ENCODE measurements around the gene NAPG.
"Not testable (repeated sequence)": the region's sequence is repeated elsewhere in the genome, so short reads cannot be mapped to it uniquely, and the experiment has no call there.

NAPG gene

DNA sequence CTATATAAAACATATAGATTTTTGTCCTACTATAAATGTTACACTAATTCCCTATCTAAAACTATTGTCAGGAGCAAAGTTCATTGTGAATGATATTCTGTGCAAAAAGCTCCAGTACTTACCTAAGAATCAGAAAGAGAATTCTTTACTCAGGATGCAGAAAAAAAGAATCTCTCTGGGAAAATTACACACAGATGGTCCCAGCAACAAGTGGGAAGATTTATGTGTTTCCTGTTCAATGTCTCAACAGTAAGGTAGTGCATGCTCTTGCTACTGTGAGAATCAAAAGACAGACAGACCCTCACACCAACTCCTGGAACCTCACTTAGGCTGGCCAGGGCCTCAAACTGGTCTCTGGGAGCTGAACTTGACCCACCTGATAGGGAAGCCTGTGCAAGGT, 11.2 kb upstream of the NAPG start:
- DNase-seq = no peak

DNA sequence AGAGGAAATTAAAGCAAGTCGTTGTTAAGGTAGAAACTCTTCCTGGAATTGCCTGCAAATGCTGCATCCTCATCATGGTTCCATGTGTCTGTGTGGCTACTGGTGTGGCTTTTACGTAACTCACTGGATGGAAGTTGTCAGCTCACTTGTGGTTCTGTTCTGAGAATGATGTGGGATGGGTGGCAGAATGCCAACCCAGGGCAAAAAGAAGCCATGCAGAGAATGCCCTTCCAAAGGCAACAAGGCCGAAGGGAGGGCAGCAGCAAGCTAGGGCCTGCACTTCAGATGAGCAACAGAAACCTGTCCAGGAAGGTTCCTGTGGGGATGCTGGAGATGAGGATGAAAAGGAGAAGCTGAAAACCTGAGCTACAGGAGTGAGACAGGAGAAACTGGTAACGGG, 10.4 kb upstream of the NAPG start:
- DNase-seq = no peak

DNA sequence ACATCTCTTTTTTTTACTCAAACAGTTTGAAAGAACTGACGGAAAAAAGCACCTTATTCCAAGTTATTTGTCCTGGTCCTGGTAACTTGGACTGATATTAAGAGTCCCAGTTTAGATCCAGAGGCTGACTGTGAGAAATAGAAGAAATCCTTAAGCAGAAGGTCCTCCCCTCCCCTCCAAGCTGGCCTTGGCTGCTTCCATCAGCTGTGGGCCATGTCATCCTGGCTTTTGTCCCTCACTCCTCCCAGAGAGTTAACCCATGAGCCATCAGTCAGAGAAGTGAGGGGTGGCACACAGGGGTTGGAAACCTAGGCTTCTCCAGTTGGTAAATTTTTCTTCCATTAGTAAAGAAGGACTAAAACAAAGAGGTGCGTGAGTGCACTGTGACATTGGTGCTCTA, 9.7 kb upstream of the NAPG start:
- no peak for DNase-seq

DNA sequence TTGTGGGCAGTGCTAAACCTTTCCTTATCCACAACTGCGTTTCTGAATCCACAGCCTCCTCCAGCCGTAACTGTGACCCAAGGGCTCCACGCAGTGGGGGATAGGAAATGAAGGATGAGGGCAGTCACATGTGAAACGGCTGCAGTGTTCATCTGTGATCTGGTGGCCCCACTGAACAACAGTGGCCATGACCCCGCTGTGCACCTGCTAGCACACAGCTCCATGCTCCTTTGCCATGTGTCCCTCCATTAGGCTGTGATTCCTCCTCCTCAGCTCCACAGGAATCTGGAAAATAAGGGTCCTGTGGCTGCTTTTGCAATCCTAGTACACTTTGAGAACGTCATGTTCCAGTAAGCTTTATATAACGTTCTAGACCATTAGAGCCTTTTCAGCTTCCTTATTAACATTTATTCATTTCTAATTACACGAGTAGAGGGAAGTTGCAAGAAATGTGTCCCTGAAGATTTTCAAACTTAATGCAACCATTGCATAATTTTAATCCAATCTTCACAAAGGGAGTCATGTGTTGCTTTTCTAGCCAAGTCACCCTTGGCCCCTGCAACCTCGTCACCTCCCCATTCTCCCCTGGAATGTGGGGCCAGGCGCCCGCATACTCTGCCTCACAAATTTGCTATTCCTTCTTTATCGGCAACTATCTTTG, 7.1 kb upstream of the NAPG start:
- DNase-seq = peak; percentile 75

DNA sequence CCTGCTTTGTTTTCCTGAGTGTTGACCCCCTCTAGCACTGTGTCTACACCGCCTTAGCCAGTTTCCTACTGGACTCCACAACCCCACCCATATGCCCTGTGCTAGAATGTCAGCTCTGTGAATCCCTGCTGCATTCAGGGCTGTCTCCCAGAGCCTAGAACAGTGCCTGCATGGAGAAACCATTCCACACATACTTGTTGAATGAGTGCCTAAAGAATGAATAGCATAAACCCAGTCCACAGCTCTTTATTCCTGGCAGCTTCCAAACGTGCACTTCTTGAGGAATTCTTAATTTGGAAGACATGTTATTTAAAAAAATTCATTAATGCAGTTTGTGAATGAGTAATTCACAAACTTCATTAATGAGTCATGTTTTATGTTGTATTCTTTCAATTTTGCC, 6.5 kb upstream of the NAPG start:
- no peak for DNase-seq

DNA sequence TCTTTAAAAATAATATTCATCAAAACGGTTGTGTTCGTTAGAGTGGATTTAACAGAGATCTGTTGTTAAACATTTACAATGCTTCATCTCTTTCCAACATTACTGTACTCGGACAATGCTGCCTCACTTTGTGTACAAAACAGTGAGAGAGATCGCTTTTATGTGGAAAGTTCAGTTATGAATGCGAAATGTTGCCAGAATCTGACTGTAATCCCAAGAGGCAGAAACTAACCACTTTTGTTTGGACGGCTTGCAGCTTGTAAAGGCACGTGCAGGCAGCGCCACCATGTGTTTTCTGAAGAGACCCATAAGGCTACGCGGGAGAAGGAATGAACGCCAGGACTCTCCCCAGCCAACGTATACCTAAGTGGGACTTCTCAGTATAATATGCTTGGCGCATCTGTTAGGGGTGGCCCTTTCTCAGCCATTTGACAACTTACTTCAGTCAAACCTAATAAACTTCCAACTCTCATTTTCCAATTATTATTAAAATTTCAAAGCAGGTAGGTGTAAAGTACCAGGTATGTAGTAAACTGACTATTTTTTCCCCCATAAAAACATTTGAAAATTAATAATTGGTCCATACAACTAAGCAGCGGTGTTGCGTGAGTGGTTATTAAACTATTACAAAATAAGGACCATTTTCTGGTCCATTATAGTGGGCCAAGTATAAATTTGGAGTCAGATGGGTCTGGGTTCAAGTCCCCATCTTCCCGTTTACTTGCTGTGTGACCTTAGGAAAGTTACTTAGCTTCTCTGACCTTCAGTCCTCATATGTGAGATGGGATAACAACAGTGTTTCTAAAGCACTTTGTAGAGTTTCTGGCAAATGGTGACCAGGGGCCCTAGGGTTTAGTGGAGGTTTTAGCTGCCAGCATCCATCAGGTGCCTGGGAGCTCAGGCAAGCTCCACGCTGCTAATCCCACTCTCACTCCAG, 5.6 kb upstream of the NAPG start:
- peak; percentile 83 for DNase-seq

DNA sequence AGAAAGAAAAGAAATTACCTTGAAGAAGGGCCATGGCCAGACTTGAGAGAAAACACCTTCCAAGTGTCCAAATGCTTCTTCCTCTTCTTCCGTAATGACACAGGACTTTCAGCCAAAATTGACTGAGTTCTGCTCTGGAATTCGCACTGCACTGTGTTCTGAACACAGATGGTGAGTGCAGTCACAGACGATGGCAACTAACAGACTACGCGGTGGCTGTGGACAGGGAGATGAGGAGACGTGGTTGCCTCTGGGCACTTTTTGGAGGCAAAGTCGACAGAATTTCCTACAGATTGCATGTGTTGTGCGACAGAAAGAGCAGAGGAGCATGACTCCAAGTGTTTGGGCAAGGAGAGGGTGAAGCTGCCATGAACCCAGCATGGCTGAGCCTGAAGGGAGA, 4.3 kb upstream of the NAPG start:
- no peak for DNase-seq

DNA sequence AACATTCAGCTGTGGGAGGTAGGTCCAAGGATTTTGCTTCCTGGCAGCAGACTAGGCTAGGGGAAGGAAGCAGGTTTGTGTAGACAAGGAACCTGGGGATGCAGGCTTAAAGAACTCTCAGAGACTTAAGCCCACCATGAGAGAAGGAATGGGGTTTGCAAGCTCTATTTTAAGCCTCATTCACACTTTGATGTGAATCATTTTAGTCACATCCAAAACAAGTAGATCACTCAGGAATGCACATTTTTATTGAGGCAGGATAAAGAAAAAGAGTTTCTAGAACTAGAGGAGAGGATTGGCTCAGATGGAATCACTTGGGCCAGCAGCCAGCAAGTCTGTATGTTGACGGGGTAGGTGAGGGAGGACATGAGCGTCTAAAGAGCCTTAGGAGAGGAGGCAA, 3.3 kb upstream of the NAPG start:
- no peak for DNase-seq

DNA sequence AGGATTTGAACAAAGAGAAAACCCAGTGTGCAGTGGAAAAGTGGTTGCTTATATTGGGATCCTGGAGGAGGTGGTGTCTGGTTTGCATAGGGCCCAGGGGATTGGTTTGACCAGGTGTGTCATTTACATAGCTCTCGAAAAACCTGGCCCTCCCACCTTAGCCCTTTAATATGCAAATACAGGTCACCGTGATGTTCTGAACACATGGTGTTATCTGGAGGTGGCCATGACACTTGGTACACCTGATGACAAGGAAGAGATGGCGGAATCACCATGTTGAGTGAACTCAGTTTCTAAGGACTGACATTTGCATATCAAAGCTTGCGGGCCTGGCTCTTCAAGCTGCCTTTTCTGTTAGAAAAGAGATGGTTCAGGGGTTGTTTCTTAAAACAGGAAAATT, 2.3 kb upstream of the NAPG start:
- no peak for DNase-seq

DNA sequence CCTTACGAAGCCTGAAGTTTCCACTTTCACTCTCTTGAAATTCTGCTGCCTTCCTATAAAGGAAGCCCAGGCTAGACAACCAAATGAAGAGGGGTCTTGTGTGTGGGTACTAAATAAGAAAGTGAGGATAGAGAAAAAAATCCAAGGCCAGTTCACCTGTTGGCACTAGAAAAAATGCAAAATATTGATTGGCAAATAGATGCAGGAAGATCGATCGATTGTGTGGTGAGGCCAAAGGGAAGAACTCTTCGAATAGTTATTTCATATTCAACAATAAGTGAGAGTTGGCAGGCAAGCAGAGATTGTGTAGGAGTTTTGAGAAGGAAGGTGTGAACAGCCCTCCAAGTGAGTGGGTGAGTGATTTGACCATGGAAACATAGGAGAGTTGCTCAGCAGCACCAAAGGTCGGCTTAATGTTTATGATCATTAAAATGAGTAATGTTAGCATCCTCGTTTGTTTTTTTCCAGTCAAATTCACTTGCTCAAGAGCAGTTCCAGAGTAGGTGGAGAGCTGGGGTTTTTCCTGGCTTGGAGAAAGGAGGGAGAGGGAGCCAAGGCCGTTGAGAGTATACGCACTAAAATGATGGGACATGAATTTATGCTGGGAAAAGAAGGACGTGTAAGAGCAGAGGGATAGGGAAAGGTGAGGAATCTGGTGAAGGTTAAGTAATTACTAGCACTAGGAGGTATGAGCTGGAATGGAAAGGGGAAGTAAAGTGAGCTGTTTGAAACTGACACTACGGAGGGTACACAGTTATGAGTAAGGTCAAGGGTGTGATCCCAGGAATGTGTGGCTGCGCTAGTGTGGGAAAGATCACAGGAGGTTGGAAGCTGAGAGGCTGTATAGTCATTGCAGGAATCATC, 1.1 kb upstream of the NAPG start:
- DNase-seq = no peak

DNA sequence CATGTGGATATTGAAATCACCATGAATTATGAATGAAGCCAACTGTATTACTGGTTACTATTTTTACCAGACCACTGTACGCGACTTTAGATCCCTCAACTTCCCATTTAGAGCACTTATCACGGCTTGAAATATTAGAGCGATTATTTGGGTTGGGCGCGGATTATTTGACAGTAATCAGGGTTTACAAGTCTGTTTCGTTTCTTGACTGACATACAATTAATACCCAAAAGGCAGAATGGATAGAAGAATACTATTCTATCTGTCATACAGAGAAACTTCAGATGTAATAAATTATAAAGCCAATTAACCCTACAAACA, 496 bp upstream of the NAPG start:
- no peak for DNase-seq

DNA sequence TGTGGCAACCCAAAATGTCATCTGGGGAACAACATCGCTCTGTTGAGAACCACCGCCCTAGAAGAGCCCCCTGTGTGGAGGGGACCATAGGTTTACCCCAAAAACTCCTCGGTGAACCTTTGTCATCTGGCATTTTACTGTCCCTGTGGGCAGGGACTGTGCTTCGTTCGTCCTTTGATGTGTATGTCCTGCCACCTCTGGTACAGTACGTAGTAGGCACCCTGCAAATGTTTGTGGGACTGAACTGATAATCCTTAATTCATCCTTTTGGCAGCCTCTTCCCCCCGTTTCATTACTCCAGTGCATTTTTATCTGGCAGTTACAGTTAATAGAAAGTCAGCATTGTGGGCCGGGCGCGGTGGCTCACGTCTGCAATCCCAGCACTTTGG, 728 bp downstream of the NAPG start:
- no peak for DNase-seq

DNA sequence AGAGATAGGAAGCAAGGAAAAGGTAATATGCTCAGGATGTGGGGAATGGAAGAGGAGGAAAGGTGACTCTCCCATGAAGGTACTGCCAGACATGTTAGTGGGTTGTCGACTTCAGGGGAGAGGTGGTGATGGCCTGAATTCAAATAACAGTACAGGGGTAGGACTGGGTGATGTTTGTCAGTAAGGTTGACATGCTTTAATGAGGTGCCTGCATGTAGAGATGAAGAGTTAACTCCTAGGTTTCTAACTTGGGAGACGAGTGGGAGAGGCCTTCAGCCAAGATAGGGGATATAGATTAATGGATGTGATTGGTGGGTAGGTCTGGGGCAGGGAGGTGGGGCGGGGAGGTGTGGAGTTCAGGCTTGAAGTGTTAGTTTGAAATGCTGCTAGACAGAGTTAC, 2.6 kb downstream of the NAPG start:
- no peak for DNase-seq

DNA sequence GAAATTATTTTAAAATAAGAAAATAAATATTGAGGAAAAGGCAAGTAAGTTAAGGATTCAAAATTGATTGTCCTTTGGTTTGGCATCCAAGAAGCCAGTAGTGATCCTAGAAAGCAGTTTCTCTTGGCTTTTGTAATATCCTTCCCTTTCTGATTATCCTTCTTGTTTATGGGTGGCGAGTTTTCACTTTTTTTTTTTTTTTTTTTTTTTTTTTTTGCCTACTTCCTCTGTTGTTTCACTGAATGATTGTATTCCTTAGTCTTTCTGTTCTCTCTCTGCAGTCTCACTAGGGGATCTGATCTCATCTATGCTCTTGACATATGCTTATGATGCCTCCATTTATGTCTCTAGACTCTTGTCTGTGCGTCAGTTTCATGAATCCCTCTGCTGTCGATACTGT, 4.2 kb downstream of the NAPG start:
- no peak for DNase-seq

DNA sequence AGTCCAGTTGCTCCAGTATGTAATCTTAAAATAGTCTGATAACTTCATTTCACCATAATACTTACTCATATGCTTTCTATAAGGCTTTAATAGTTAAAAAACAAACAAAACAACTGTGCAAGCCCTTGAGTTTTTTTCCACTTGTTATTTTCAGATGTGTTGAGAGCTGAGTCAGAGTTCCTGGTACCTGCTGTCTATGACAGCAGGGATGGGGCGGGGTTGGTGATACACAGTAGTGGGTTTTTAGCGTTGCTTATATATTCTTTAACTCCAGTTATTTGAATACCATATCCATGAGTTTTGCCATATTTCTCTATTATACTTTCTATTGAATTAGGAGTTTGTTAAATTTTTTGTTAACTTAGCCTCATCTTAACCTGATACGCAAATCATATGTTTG, 5.0 kb downstream of the NAPG start:
- no peak for DNase-seq

DNA sequence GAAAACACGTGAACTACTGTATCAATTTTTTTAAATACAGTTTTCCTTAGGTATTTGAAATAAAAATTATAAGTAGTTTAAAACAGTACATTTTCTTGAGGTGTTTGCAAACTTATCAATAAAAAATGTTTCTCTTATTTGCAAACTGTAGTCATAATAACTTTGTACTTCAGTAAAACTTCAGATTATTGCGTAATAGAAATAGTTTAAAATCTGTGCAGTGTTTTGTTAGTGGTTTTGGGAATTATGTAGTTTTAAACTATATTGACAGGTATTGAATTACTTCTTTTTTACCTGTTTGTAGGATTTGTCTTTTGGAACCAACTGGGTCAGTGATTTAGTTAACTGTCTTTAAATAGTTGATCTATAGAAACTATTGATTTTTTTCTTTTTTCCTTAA, 7.3 kb downstream of the NAPG start:
- no peak for DNase-seq

DNA sequence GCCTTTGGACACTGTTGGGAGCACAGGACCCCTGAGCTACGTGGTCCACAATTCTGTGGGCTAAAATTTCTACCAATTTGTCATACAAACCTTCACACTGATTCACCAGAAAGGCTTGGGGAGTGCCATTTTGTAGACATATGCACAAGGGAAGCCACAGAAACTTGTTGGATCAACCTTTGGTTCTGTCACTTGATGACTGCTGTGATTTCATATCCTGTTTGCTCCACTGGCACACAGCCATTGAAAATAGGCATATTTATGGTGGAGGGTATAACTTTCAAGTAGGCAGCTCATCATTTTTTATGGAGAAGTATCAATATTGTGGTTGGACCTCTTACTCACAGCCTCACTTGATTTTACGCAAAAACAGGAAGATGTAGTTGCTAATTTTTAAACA, 10.5 kb downstream of the NAPG start:
- no peak for DNase-seq

DNA sequence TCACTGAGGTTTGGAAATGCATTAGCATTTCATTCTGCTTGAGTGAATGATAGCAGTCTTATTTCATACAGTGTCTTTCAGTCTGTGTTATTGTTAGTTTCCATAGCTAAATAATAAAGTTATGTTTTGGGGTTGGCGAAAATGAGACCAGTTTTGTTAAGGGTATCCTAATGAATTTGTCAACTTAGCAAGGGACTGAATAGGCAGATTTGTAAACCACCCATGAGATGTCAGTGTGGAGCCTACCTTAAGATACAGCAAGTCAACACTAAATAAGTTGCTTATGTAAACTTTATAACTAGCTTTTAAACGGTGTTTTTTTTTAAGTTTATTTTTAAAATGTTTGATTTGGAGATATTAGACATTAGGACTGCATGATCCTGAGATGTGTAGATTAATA, 11.9 kb downstream of the NAPG start:
- no peak for DNase-seq

DNA sequence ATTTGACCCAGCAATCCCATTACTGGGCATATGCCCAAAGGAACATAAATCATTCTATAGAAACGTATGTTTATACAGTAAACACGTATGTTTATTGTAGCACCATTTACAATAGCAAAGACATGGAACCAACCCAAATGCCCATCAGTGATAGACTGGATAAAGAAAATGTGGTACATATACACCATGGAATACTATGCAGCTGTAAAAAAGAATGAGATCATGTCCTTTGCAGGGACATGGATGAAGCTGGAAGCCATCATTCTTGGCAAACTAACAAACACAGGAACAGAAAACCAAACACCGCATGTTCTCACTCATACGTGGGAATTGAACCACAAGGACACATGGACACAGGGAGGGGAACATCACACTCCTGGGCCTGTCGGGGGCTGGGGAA, 13.3 kb downstream of the NAPG start:
- not testable (repeated sequence) for DNase-seq

DNA sequence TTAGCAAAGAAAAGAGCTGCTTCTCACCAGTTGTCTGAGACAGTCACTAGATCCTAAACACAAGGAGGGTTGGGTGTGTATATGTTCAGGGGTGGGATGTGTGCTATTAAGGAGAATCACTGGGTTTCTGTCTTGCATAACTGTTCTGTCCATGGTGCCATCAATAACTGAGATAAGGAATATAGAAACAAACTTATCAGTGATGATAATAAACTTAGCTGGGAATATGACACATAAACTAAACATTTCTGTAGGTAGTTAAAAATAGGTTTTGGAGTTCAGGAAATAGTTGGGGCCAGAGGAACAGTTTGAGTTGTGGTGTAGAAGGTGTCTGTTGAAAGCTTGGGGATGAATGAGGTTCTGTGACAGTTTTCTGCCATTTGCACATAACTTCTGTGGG, 17.4 kb downstream of the NAPG start:
- no peak for DNase-seq

DNA sequence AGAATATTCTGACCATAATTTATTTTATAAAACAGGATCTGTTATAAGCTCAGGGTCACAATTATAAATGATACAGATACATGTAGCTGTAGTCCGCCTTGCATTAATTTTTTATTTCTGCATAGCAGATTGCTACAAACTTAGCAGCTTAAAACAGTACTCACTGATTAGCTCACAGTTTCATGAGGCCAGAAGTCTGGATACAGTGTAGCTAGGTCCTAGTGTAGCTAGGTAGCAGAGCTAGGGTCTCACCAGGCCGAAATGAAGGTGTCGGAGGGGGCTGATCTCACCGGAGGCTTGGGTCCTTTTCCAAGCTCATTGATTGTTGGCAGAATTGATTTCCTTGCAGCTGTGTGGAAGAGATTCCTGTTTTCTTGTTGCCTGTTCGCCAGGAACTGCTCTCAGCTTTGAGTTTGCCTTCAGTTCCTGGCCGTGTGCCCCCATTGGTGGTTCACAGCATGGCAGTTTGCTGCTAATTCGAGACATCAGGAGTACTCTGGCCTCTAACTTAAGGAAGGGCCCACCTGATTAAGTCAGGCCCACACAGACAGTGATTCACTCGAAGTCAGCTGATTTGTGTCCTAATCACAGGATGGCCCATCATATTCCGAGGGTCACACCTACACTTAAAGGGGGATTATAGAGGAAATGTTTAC, 18.4 kb downstream of the NAPG start:
- DNase-seq = no peak

DNA sequence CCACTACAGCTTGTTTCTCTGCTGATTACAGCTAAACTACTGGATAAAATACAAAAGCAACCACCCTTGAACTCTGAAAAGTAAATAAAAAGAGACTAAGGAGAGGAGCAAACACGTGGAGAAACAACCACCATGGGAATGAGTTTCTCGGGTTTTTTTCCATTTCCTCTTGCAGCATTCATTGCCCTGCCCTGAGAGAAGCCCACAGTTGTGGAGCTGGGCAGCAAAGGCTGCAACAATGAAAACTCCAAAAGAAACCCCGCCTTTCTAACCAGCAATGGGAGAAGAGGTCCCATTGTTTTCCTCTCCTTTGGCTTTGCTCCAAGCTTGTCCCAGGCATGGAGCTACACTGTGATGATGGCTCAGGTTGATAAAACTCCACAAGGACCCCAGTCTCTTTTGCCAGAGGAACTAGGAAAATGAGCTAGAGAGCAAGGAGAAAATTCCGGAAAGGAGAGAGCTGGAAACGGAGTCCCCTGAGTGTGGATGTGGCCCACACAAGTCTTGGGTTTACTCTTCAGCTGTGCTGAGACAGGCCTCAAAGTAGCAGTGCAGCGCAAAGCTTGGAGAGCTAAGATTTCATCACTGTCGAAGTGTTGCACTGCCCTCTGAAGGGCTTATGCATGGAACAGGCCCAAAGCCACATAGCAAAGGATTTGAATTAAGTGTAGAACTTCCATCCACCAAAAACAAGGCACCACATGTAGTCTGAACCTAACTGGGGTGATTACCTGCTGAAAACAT, 20.9 kb downstream of the NAPG start:
- no peak for DNase-seq

DNA sequence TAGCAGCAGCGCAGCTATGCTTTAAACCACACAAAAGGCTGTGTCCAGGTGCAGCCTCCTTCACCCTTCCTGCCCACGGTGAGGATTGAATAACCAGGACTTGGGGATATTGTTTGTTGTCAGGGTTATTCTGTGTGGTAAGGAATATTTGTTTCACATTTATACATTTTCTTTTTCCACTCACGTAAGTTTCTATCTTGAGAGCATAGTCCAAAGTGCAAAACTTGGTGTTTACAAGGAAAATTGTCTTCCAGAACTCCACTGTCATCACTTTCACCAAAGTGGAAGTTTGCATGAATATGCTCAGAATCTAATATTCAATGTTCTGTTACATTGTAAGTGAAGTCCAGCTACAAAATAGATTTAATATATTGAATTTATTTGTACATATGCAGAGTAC, 26.4 kb downstream of the NAPG start:
- no peak for DNase-seq

All from right forelimb (tissue), 1 donor.